Choroid plexus epithelial cell (primary cell): Measurements from ENCODE around the gene DHRS4L2.
A peak's percentile ranks its signal among the peaks of the same experiment; 100 is the strongest.
"Not testable (repeated sequence)": the region's sequence is repeated elsewhere in the genome, so short reads cannot be mapped to it uniquely, and the experiment has no call there.

ENCODE experiments used
- DNase-seq: peaks from one replicate; pipeline ENCODE4 v3.0.0-alpha.2; 2010; ENCODE audit warnings: low read depth
- H3K4me3 ChIP-seq: 2 replicates; pipeline ENCODE4 v1.5.1; 2011; ENCODE audit warnings: low read depth, mild to moderate bottlenecking, control low read depth, low read length, moderate library complexity
- TF ChIP-seq, protein P1 (sequence below): conservative IDR thresholded peaks from 2 replicates; pipeline ENCODE4 v1.5.1; 2011; ENCODE audit warnings: low read depth, mild to moderate bottlenecking, control low read depth, inconsistent platforms, low read length, moderate library complexity

The DHRS4L2 gene

DNA sequence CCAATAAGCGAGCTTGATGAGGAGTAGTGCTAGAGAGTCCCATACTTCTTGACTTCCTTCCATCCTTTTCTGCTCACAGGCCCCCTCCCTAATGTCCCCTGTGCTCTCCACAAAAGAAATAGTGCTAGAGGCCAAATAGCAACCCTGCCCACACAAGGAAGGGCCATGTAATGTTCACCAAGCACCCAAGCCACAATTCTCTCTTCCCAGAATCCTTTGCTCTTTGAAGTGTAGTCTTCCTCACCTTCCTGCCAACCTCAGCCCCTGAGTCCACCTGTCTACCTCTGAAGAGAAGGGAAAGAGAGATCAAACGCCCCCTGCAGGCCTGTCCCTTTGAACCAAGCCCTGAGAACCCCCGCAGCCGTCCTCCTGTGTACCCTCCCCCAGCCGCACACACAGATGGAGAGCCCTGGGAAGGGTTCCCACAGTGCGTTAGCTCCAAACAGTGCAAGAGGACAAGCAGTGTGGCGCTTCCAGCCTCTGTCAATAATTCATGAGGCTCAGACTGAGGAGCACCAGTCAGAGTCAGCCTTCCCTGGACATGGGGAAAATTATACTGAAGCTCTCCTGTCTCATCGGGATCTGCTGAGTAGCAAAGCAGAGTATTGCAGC lies 37.0 kb upstream of the DHRS4L2 start:
- DNase-seq = no peak
- no peak overlapping the region for H3K4me3 ChIP-seq
- TF ChIP-seq, protein P1, sequence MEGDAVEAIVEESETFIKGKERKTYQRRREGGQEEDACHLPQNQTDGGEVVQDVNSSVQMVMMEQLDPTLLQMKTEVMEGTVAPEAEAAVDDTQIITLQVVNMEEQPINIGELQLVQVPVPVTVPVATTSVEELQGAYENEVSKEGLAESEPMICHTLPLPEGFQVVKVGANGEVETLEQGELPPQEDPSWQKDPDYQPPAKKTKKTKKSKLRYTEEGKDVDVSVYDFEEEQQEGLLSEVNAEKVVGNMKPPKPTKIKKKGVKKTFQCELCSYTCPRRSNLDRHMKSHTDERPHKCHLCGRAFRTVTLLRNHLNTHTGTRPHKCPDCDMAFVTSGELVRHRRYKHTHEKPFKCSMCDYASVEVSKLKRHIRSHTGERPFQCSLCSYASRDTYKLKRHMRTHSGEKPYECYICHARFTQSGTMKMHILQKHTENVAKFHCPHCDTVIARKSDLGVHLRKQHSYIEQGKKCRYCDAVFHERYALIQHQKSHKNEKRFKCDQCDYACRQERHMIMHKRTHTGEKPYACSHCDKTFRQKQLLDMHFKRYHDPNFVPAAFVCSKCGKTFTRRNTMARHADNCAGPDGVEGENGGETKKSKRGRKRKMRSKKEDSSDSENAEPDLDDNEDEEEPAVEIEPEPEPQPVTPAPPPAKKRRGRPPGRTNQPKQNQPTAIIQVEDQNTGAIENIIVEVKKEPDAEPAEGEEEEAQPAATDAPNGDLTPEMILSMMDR = peak; percentile 17

DNA sequence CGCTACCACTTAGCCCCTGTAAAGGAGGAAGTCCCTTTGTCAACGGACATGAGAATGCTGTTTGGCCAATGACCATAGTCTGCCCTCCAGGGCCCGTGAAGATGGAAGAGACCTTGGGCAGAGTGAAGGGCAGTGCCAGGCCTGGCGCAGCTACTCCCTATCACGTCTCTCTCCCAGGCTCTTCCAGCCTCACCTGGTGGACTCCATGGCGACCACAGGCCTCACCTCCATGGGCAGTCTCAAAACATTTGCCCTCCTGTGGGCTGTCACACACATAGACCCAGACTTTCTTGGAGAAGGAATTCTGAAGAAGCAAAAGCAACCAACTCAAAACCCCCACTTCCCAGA lies 35.6 kb upstream of the DHRS4L2 start:
- DNase-seq = not testable (repeated sequence)
- H3K4me3 ChIP-seq = peak overlapping the region; percentile 93

DNA sequence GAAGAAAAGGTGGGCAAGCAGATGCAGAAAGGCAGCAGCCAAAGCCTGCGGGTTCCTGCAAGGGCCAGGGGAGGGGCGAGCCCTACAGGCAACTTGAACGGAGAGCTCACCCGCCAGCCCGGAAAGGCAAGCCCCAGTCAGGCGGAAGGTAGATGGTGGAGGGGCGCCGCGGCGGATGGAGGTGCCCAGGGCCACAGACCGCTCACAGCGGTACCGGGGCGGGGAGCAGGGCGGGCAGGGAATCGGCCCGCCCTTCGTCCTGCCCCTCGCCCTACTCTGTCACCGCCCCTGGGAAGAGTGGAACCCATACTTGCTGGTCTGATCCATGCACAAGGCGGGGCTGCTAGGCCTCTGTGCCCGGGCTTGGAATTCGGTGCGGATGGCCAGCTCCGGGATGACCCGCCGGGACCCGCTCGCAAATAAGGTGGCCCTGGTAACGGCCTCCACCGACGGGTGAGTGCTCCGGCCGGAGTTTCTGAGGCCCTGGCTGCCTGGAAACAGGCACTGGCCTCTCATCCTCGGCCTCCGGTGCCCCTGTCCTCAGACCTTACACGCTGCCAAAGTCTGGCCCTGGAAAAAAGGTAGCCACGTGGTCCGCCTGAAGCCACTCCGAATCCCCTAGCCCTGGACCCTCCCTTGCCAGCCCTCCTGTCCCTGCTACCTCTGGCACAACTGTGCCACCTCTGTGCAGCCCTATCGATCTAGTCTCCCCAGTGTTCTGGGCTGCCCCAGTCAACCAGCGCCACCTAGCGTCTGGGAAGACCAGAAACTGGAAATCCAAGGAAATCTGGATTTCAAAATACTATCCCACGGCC lies 35.1 kb upstream of the DHRS4L2 start, which contains the start of gene DHRS4:
DHRS4 (plus strand) TSS at position 307 of the 815 bp plus-strand sequence; CDS start at position 326, 19 bp downstream.
- peak within 1 kb of the TSS; percentile 93 for H3K4me3 ChIP-seq
- TF ChIP-seq, protein P1 = peak; percentile 93
- DNase-seq = peak; percentile 81

DNA sequence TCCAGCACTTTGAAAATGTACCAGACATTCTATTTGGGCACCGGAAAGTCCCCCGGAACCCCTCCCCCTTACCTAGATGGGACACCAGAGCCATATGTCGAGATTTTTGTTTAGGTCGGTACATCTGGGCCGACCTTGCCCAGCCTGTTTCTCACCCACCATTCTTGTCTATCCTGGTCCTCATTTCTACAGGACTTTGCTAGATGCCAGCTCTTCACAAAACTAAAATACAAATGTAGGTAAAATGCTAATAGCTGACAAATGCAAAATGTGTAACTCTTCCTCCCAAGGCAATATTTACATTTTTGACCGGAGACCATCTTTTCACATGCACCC lies 34.5 kb upstream of the DHRS4L2 start:
- not testable (repeated sequence) for DNase-seq
- peak overlapping the region; percentile 93 for H3K4me3 ChIP-seq

DNA sequence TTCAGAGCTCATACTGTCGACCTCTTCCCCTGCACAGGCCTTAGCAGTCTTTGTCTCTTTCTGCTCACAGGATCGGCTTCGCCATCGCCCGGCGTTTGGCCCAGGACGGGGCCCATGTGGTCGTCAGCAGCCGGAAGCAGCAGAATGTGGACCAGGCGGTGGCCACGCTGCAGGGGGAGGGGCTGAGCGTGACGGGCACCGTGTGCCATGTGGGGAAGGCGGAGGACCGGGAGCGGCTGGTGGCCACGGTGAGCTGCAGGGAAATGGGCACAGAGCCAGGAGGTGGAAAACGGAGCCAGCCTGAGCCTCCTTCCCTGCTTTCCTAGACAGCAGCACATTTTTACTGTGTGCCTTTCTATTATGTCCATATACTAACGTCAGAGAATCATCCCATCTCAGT lies 33.8 kb upstream of the DHRS4L2 start:
- not testable (repeated sequence) for H3K4me3 ChIP-seq, DNase-seq

DNA sequence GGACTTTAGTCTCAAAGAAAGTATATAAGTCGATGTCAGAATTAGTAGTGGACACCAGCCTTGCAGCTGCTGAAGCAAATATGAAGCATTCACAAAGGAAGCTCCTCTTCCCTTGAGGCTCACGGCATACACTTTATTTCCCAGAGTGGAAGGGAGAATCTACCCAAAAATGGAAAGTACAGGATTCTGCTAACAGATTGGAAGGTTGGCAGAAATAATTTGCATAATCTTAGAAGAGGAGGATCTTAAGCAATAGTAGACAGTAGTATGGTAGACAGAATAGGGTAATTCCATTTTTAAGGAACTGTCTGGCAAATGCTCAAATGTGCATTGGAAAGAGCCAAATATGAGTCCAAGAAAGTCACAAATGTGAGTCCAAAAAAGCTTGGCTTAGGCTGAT lies 32.9 kb upstream of the DHRS4L2 start:
- not testable (repeated sequence) for H3K4me3 ChIP-seq, DNase-seq

DNA sequence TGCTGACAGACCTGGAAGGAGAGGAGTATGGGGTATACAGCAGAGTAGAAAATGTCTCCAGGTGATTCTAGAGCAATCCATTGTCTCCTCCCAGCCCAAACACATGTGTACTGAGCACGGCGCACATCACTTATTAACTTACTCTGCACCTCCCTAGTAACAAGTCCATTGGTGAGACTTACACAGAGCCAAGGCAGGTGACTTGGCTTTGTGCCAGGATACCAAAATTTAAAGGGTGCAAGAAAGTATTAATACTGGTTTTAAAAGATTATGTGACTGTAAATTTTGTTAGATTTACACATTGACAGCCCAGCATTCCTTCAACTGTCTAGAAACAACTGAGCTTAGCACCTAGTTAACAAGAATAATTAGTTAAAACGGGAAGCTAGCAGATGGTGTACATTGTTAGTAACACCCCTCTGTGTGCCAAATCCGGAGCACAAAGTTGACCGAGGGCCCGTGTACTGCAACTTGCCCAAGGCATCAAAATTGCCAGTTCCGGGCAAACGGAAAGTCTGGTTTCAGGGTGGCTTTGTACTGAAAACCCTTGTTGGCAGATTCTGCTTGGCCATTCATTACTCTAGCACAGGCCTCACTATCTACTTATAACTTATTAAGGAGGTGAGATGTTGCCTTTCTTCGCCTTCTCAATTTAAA lies 30.7 kb upstream of the DHRS4L2 start:
- not testable (repeated sequence) for H3K4me3 ChIP-seq, DNase-seq

DNA sequence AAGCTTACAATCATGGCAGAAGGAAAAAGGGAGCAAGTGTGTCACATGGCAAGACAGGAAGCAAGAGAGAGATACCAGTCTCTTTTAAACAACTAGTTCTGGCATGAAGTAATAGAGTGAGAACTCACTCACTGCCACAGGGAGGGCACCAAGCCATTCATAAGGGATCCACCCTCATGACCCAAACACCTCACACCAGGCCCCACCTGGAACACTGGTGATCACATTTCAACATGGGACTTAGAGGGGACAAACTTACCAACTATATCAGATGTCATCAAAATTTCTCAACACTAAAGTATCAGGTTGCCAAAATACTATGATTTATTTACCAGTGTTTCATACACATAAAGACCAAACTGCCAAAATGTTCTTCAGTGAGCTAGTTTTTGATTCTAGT lies 27.8 kb upstream of the DHRS4L2 start:
- DNase-seq, H3K4me3 ChIP-seq: not testable (repeated sequence)

DNA sequence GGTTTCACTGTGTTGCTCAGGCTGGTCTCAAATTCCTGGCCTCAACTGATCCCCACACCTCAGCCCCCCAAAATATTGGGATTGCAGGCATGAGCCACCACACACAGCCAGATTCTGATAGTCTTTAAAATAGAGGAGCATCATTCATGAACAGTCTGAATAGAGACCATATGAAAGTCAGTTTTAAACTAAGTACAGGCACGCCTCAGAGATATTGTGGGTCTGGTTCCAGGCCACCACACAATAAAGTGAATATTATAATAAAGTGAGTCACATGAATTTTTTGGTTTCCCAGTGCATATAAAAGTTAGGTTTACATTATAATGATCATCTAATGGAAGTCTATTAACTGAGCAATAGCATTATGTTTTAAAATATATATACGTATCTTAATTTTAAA lies 27.0 kb upstream of the DHRS4L2 start:
- H3K4me3 ChIP-seq, DNase-seq: not testable (repeated sequence)

DNA sequence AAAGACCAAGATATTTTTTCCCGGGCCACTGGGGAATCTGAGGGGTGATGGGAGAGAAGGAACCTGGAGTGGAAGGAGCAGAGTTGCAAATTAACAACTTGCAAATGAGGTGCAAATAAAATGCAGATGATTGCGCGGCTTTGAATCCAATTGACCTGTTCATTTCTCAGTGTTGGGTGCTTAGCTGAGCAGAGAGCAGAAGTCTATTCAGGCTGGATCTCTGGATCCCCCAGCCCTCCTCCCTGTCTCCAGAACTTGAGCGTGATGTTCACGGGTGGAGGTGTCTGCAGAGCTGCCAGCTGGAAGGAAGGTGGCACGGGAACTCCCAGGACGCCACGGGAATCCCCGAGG lies 19.6 kb upstream of the DHRS4L2 start:
- DNase-seq, H3K4me3 ChIP-seq: not testable (repeated sequence)

DNA sequence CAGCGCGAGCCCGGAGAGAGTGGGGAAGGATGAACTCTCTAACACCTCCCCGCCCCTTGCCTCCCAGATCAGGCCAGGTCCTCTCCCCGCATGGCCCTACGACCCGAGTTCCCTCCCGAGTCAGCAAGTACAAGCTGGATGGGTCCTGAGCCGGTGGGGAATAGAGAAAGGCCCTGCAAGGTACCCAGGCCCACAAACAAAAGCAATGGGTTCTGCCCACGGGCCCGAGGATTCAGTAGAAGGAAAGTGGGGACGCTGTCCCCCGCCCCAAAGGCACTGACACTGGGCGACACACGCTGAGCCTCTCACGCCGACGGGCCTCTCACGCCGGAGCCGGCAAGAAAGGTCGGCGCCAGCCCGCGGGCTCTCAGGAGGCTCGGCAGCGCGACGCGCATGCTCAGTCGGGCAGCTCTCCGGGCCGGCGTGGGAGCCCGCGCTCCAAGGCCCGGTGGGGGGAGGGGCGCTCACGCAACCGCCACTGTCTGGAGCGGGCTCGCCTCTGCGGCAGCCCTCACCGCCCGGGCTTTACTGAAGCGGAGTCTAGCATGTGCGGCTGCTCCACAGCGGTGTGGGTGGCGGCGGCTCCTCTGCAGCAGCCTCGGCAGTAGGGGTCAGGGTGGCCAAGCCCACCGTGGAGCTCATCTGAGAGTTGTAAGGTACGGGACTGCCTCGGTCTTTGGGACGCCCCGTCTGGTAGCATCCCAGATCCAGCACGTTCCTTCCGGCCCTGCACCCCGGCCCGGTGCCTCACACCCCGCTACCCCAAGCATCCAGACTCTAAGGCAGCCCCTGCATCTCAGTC lies 19.0 kb upstream of the DHRS4L2 start:
- peak; percentile 30 for DNase-seq

DNA sequence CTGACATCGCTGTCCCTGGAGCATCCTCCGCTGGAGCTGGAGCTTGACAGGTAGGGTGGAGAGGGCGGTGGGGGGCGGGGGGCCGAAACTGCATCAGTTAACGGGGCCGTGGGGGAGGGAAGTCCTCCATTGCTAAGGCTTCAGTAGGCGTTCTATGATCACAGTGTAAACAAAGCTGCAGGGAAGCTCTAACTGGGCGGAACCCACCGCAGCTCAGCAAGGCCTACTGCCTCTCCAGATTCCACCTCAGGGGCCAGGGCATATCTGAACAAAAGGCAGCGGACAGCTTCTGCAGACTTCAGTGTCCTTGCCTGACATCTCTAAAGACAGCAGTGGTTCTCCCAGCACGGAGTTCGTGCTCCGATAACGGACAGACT lies 18.5 kb upstream of the DHRS4L2 start:
- not testable (repeated sequence) for H3K4me3 ChIP-seq, DNase-seq

More for the DNA sequence above, 19.0 kb upstream of the DHRS4L2 start:
- H3K4me3 ChIP-seq = peak overlapping the region; percentile 57

DNA sequence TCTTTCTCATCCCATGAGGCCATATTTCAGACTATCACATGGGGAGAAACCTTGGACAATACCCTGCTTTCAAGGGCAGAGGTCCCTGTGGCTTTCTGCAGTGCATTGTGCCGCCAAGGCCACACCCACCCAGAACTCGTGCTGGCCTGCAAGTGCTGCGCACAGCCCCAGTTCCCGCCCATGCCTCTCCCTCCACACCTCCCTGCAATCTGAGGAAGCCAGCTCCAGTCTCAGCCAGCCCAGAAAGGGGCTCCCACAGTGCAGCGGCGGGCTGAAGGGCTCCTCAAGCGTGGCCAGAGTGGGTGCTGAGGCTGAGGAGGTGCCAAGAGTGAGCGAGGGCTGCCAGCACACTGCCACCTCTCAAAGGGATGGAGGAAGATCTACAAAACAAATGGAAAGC lies 15.6 kb upstream of the DHRS4L2 start:
- H3K4me3 ChIP-seq, DNase-seq: not testable (repeated sequence)

DNA sequence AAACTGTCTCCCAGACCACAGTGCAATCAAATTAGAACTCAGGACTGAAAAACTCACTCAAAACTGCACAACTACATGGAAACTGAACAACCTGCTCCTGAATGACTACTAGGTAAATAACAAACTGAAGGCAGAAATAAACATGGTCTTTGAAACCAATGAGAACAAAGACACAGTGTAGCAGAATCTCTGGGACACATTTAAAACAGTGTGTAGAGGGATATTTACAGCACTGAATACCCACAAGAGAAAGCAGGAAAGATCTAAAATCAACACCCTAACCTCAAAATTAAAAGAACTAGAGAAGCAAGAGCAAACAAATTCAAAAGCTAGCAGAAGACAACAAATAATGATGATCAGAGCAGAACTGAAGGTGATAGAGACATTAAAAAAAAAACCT lies 14.7 kb upstream of the DHRS4L2 start:
- DNase-seq, H3K4me3 ChIP-seq: not testable (repeated sequence)

DNA sequence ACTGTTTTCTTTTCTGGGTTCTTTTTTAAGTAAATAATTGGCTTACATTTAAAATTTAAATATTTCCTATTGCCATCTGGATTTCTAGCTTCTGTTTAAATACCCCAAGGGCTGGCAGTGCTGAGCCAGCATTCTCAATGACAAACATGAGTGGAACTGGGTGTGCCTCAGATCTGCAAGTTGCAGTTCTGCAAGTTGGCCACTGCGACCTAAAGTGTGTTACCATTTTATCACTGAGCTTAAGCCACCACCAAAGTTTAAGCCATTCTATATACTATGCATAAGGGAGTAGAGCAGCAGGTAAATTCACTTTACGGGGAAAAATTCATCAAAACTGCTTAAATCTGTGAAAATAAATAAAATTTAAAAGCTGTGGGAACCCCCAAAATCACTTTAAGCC lies 11.5 kb upstream of the DHRS4L2 start:
- DNase-seq, H3K4me3 ChIP-seq: not testable (repeated sequence)

DNA sequence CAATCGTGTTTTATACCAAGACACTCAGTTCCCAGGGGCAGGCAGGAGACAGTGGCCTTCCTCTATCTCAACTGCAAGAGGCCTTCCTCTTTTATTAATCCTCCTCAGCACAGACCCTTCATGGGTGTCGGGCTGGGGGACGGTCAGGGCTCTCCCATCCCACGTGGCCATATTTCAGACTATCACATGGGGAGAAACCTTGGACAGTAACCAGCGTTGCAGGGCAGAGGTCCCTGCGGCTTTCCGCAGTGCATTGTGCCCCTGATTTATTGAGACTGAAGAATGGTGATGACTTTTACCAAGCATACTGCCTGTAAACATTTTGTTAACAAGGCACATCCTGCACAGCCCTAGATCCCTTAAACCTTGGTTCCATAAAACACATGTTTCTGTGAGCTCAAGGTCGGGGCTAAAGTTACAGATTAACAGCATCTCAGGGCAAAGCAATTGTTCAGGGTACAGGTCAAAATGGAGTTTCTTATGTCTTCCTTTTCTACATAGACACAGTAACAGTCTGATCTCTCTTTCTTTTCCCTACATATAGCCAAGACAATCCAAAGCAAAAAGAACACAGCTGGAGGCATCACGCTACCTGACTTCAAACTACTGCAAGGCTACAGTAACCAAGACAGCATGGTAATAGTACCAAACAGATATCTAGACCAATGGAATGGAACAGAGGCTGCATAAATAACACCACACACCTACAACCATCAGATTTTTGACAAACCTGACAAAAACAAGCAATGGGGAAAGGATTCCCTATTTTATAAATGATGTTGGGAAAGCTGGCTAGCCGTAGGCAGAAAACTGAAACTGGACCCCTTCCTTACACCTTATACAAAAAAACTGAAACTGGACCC lies 6.5 kb upstream of the DHRS4L2 start:
- DNase-seq, H3K4me3 ChIP-seq: not testable (repeated sequence)
